Muscle of arm (tissue), 12 donors: ENCODE measurements around the gene CYP4F11. TPM values are rescaled to one million over a fixed set of nuclear protein-coding genes. Genes with fewer than 3 reads are reported as not detected.
"Not testable (repeated sequence)": the region's sequence is repeated elsewhere in the genome, so short reads cannot be mapped to it uniquely, and the experiment has no call there.

Experiments used
- DNase-seq: peaks from one replicate; pipeline ENCODE4 v3.0.0-alpha.2; 2013
- polyA plus RNA-seq, 12 donors: library from polyadenylated mRNA; unstranded; fragments of 120-200 nt; gene quantifications; one replicate each; pipeline ENCODE4 v1.2.1, GENCODE V29; 2013; ENCODE audit not compliant: insufficient read length in 12 of 12

Gene CYP4F11
- polyA plus RNA-seq, 12 donors = 0.15 to 0.33 TPM; not detected in 10

GRCh38 chr19:15883329-15883728 lies 51.0 kb downstream of the CYP4F11 start:
- DNase-seq = not testable (repeated sequence)

- DNase-seq = no peak
These were observed 59.4 kb downstream of the CYP4F11 start for GRCh38 chr19:15874821-15875474.

- DNase-seq = not testable (repeated sequence)
These were observed 60.6 kb downstream of the CYP4F11 start for GRCh38 chr19:15873771-15874170.

GRCh38 chr19:15871570-15871969 lies 62.8 kb downstream of the CYP4F11 start:
- no peak for DNase-seq

GRCh38 chr19:15869873-15870272 lies 64.5 kb downstream of the CYP4F11 start:
- no peak for DNase-seq

- DNase-seq = peak; percentile 6
These were observed 65.2 kb downstream of the CYP4F11 start for GRCh38 chr19:15869109-15869555.

GRCh38 chr19:15866636-15867035 lies 67.7 kb downstream of the CYP4F11 start:
- no peak for DNase-seq

- no peak for DNase-seq
These were observed 69.5 kb downstream of the CYP4F11 start for GRCh38 chr19:15864824-15865223.

GRCh38 chr19:15863272-15863671 lies 71.1 kb downstream of the CYP4F11 start:
- no peak for DNase-seq

- no peak for DNase-seq
These were observed 71.9 kb downstream of the CYP4F11 start for GRCh38 chr19:15862444-15862843.

Other genes starting within 250 kb of the CYP4F11 start
- gene OR10H2, start 206.5 kb downstream of the CYP4F11 start, polyA plus RNA-seq = not detected
- gene OR10H3, start 196.5 kb downstream of the CYP4F11 start, polyA plus RNA-seq = not detected
- under 1 TPM in 10 of 12 donors, not detected in 2; 0.04 to 0.09 (median 0.05) TPM for gene OR10H5, start 146.9 kb downstream of the CYP4F11 start, polyA plus RNA-seq
- under 1 TPM in 1 of 12 donors, not detected in 11; 0.04 TPM for gene OR10H1, start 118.9 kb downstream of the CYP4F11 start, polyA plus RNA-seq
- under 1 TPM in 1 of 12 donors, not detected in 11; 0.26 TPM for gene CYP4F2, start 36.5 kb downstream of the CYP4F11 start, polyA plus RNA-seq
- gene OR10H4, start 14.5 kb upstream of the CYP4F11 start, polyA plus RNA-seq = not detected
- gene TPM4, start 142.0 kb upstream of the CYP4F11 start, polyA plus RNA-seq = 100 to 1,000 TPM; 168 to 459 (median 216) TPM
- gene RAB8A, start 177.4 kb upstream of the CYP4F11 start, polyA plus RNA-seq = 10 to 100 TPM in 11 of 12 donors, not detected in 1; 18.9 to 90.2 (median 34.4) TPM
- gene HSH2D, start 209.2 kb upstream of the CYP4F11 start, polyA plus RNA-seq = 1 to 10 TPM in 1 of 12 donors, under 1 TPM in 9, not detected in 2; 0.13 to 2.4 (median 0.37) TPM
- gene CIB3, start 239.0 kb upstream of the CYP4F11 start, polyA plus RNA-seq = not detected